Right lobe of liver (tissue), 6 donors: Measurements from ENCODE around the gene KIF3C. TPM values are rescaled to one million over a fixed set of nuclear protein-coding genes. Genes with fewer than 3 reads are reported as not detected.

Experiments
- ATAC-seq, 4 donors: fragments of 200-7000 bp; cut with Tn5 transposase; one replicate each; pipeline ENCODE4 v1.9.1; 2020; ENCODE audit warnings: mild to moderate bottlenecking in 4 of 4, moderate library complexity in 4 of 4
- DNase-seq, 3 donors: peaks; one replicate each; pipeline ENCODE4 v3.0.0-alpha.2; 2020
- H3K27ac ChIP-seq, 3 donors: fragments of 200-600 bp; one replicate each; pipeline ENCODE4 v1.8.0; 2022
- H3K27me3 ChIP-seq, 2 donors: fragments of 200-600 bp; one replicate each; pipeline ENCODE4 v1.8.0; 2022
- H3K36me3 ChIP-seq, 4 donors: fragments of 200-600 bp; sonication (generic) in 1 of 4; one replicate each; pipeline versions ENCODE4 v1.5.1 to v1.8.0; 2017 to 2022; ENCODE audit warnings: control low read depth in 1 of 4
- H3K4me1 ChIP-seq, 4 donors: fragments of 200-600 bp; sonication (generic) in 1 of 4; one replicate each; pipeline versions ENCODE4 v1.5.1 to v1.8.0; 2017 to 2022; ENCODE audit warnings: control low read depth in 1 of 4
- H3K4me3 ChIP-seq, 3 donors: fragments of 200-600 bp; one replicate each; pipeline ENCODE4 v1.8.0; 2022
- H3K9me3 ChIP-seq, 4 donors: fragments of 200-600 bp; sonication (generic) in 1 of 4; one replicate each; pipeline versions ENCODE4 v1.5.1 to v1.8.0; 2017 to 2022; ENCODE audit warnings: control low read depth in 1 of 4
- POLR2A ChIP-seq: fragments of 450-650 bp; IDR thresholded peaks from one replicate; pipeline ENCODE4 v1.6.1; 2017; ENCODE audit warnings: antibody characterized with exemption, mild to moderate bottlenecking
- WGBS: methylation state at CpG from one replicate; pipeline ENCODE4 v1.1.6; 2018; ENCODE audit warnings: low coverage, low lambda C conversion rate; ENCODE audit not compliant: insufficient coverage; ENCODE audit errors: missing lambda C conversion rate; 5-methylcytosine and 5-hydroxymethylcytosine counted together
- intact Hi-C, 2 donors: fragments of 100-400 bp; cut with DNase I; formaldehyde crosslinking; loops; one replicate each; pipeline versions ENCODE4 v1.11.2 to v1.14.1; 2022
- total RNA-seq, 6 experiments: library from RNA; depleted of rRNA in 2 of 6; stranded (reverse); fragments of >200 nt in 2 of 6; fragmentation: NEBNext Ultra II Directional in 3 of 6; extraction: Animal tissue kit (Norgen Biotek cat#: 25700) in 3 of 6; gene quantifications; one replicate each; pipeline versions ENCODE4 v1.1.0 to v1.2.4, GENCODE V29; 2016 to 2023
- TF ChIP-seq, protein P1 (sequence below), 4 donors: fragments of 200-600 bp in 3 of 4; fragments of 450-650 bp in 1 of 4; IDR thresholded peaks; one replicate each; pipeline versions ENCODE4 v1.5.1 to v1.8.0; 2016 to 2022; ENCODE audit warnings: antibody characterized with exemption in 4 of 4, mild to moderate bottlenecking in 2 of 4
- donor health status: DM: no; HTN: yes; CAD: no.
- donor health status: DM: no; HTN: no; CAD: no.
- donor health status: DM: no; HTN: no; CAD: no.
- donor health status: DM: no; HTN: yes; CAD: no.
- donor health status: DM: no; HTN: yes; CAD: no.

KIF3C gene
- total RNA-seq, 6 experiments from 2014 or later: 0.88 to 2.2 (median 1.0) TPM

DNA sequence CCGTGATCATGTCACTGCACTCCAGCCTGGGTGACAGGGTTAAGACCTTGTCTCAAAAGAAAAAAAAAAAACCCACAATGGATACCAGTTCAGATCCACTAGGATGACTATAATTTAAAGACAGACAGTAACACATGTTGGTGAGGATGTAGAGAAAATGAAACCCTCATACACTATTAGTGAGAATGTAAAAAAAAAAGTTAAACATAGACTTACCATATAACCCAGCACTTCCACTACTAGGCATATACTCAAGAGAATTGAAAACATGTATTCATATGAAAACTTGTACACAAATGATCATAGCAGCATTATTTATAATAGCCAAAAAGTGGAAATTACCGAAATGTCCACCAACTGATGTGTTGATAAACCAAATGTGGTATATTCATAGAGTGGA lies 48.7 kb downstream of the KIF3C start:
- Histone ChIP-seq H3K4me3 (no peak overlapping the region), H3K4me1 (no peaks in the 10 kb centered on the region), H3K27ac (no peak overlapping the region), H3K27me3 (no peaks in the 10 kb centered on the region), H3K9me3 (no peaks in the 10 kb centered on the region), H3K36me3 (no peaks in the 10 kb centered on the region)
- no peak for DNase-seq
- no peak for ATAC-seq
- TF ChIP-seq, protein P1, sequence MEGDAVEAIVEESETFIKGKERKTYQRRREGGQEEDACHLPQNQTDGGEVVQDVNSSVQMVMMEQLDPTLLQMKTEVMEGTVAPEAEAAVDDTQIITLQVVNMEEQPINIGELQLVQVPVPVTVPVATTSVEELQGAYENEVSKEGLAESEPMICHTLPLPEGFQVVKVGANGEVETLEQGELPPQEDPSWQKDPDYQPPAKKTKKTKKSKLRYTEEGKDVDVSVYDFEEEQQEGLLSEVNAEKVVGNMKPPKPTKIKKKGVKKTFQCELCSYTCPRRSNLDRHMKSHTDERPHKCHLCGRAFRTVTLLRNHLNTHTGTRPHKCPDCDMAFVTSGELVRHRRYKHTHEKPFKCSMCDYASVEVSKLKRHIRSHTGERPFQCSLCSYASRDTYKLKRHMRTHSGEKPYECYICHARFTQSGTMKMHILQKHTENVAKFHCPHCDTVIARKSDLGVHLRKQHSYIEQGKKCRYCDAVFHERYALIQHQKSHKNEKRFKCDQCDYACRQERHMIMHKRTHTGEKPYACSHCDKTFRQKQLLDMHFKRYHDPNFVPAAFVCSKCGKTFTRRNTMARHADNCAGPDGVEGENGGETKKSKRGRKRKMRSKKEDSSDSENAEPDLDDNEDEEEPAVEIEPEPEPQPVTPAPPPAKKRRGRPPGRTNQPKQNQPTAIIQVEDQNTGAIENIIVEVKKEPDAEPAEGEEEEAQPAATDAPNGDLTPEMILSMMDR (IDR thresholded peaks at IDR 0.05): no peak
- no peak for TF ChIP-seq POLR2A
- intact Hi-C loops: no loop called here
- WGBS: 66% methylated on average over 2 of the region's 2 CpGs

DNA sequence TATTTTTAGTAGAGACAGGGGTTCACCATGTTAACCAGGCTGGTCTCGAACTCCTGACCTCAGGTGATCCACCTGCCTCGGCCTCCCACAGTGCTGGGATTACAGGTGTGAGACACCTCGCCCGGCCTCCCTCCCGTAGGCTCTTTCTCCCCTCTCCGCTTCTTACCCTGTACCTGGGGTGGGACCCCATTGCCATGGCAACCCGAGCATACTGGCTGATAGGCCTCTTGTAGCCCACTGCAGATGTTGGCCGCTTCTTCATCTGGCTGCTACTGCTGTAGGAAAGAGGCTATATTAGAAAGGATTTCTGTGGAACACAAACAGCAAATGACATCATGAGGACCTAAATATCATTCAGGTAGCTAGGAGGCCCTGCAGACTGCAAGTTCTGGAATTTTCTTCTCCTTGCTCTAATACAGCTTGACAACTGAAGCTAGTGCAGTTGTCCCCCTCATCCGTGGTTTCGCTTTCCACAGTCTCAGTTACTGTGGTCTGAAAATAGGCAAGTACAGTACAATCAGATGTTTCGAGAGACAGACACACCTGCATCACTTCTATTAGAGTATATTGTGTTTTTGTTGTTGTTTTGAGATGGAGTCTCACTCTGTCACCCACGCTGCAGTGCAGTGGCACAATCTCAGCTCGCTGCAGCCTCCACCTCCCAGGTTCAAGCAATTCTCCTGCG lies 52.4 kb downstream of the KIF3C start:
- Histone ChIP-seq H3K4me3 (no peak overlapping the region), H3K4me1 (no peaks in the 10 kb centered on the region), H3K27ac (no peak overlapping the region), H3K36me3 (no peaks in the 10 kb centered on the region), H3K27me3 (no peaks in the 10 kb centered on the region), H3K9me3 (no peaks in the 10 kb centered on the region)
- ATAC-seq: no peak
- WGBS: 82% methylated on average over 13 of the region's 14 CpGs
- DNase-seq: no peak
- TF ChIP-seq, protein P1 (IDR thresholded peaks at IDR 0.05): no peak
- TF ChIP-seq POLR2A: no peak
- intact Hi-C loops: no loop called here

GRCh38 chr2:25928668-25929067 lies 53.6 kb downstream of the KIF3C start:
- no peak overlapping the region for H3K27ac ChIP-seq
- intact Hi-C loops: no loop called here
- no peak for TF ChIP-seq POLR2A
- TF ChIP-seq, protein P1 (IDR thresholded peaks at IDR 0.05): no peak
- DNase-seq: no peak
- WGBS: 100% methylated on average over 1 of the region's 18 CpGs
- no peaks in the 10 kb centered on the region for H3K36me3 ChIP-seq
- no peaks in the 10 kb centered on the region for H3K9me3 ChIP-seq
- peak in 1 of 4 donors; percentile 11 for ATAC-seq
- H3K4me3 ChIP-seq: no peak overlapping the region
- no peaks in the 10 kb centered on the region for H3K4me1 ChIP-seq
- H3K27me3 ChIP-seq: no peaks in the 10 kb centered on the region

- Histone ChIP-seq H3K9me3 (no peaks in the 10 kb centered on the region), H3K4me1 (no peaks in the 10 kb centered on the region), H3K36me3 (no peaks in the 10 kb centered on the region), H3K27me3 (no peaks in the 10 kb centered on the region), H3K27ac (no peak overlapping the region), H3K4me3 (no peak overlapping the region)
- WGBS: 64% methylated on average over 8 of the region's 18 CpGs
- ATAC-seq: no peak
- intact Hi-C loops: no loop called here
- DNase-seq: no peak
- no peak for TF ChIP-seq POLR2A
- TF ChIP-seq, protein P1 (IDR thresholded peaks at IDR 0.05): no peak
These were observed 55.1 kb downstream of the KIF3C start for GRCh38 chr2:25926984-25927756.
